Kidney (tissue), 14 donors: ENCODE measurements around the gene MAP1S. TPM values are rescaled to one million over a fixed set of nuclear protein-coding genes. Genes with fewer than 3 reads are reported as not detected.

ENCODE experiments used
- DNase-seq, 5 donors: peaks; one replicate each; pipeline ENCODE4 v3.0.0-alpha.2; 2013 to 2020
- FAIRE-seq: peaks from 2 replicates; lab custom pipeline; 2012; peaks lifted over from hg19 to GRCh38; lab: Jason Lieb, UNC
- H3K27ac ChIP-seq, 2 donors: one replicate each; pipeline ENCODE4 v1.7.0; 2013; ENCODE audit warnings: low read depth in 2 of 2, low read length in 2 of 2, inconsistent platforms in 1 of 2
- H3K27me3 ChIP-seq: one replicate; pipeline ENCODE4 v1.7.1; 2013; ENCODE audit warnings: low read length, inconsistent platforms; ENCODE audit not compliant: control insufficient read depth, insufficient read depth
- H3K36me3 ChIP-seq, 3 donors: one replicate each; pipeline versions ENCODE4 v1.7.0 to v1.7.1; 2013; ENCODE audit warnings: low read length in 3 of 3, control low read depth in 1 of 3, inconsistent platforms in 1 of 3; ENCODE audit not compliant: insufficient read depth in 3 of 3, control insufficient read depth in 2 of 3
- H3K4me1 ChIP-seq, 3 donors: one replicate each; pipeline versions ENCODE4 v1.7.0 to v1.7.1; 2013; ENCODE audit warnings: low read length in 3 of 3, inconsistent platforms in 1 of 3, low read depth in 1 of 3; ENCODE audit not compliant: control insufficient read depth in 2 of 3, insufficient read depth in 2 of 3
- H3K4me3 ChIP-seq, 3 donors: one replicate each; pipeline versions ENCODE4 v1.7.0 to v1.8.1; 2013; ENCODE audit warnings: low read length in 3 of 3, control low read depth in 1 of 3, inconsistent platforms in 1 of 3
- H3K9ac ChIP-seq, 3 donors: one replicate each; pipeline versions ENCODE4 v1.7.0 to v1.7.1; 2013; ENCODE audit warnings: low read length in 3 of 3, control low read depth in 1 of 3, inconsistent platforms in 1 of 3
- H3K9me3 ChIP-seq, 3 donors: one replicate each; pipeline versions ENCODE4 v1.7.0 to v1.7.1; 2013; ENCODE audit warnings: low read length in 3 of 3, control low read depth in 1 of 3, inconsistent platforms in 1 of 3; ENCODE audit not compliant: control insufficient read depth in 2 of 3, insufficient read depth in 1 of 3
- CTCF ChIP-seq: IDR thresholded peaks from 3 replicates; pipeline ENCODE4 v1.5.1; 2012; ENCODE audit warnings: mild to moderate bottlenecking, moderate library complexity, borderline replicate concordance; ENCODE audit not compliant: insufficient read depth; ENCODE audit errors: extremely low read depth
- intact Hi-C: fragments of 100-400 bp; cut with DNase I; formaldehyde crosslinking; loops from one replicate; pipeline ENCODE4 v1.11.1; 2022
- polyA plus RNA-seq: library from polyadenylated mRNA; stranded (reverse); fragments of 350-450 nt; fragmentation: Illumina TruSeq; extraction: RNeasy Lipid Tissue Mini Kit (QIAGEN cat#74804); gene quantifications from one replicate; pipeline ENCODE4 v1.2.3, GENCODE V29; 2014; ENCODE audit warnings: low read depth, low replicate concordance; ENCODE audit not compliant: insufficient read depth
- total RNA-seq: library from RNA; stranded (reverse); fragmentation: NEBNext Ultra II Directional; extraction: Animal tissue kit (Norgen Biotek cat#: 25700); gene quantifications from one replicate; pipeline ENCODE4 v1.2.1, GENCODE V29; 2021
- donor health status: control.
- donor health status: control.
- donor health status: control.
- donor health status: control.
- donor health status: control.
- donor health status: DM: yes; HTN: yes; CAD: no.
- donor health status: Normal renal cell carcinoma (clear cell type).

Gene MAP1S
- total and polyA plus RNA-seq, 2 donors from 2014 or later: 25.2 to 56.1 TPM

- no peak overlapping the region for H3K9ac ChIP-seq
- TF ChIP-seq CTCF: no peak
- H3K4me3 ChIP-seq: no peak overlapping the region
- H3K9me3 ChIP-seq: no peaks in the 10 kb centered on the region
- H3K27me3 ChIP-seq: no peaks in the 10 kb centered on the region
- H3K27ac ChIP-seq: no peak overlapping the region
- FAIRE-seq: no peak
- peaks cover 0 to 3% (median 0%) of the 10 kb centered on the region in 3 donors for H3K4me1 ChIP-seq
- intact Hi-C loops: no loop called here
- peaks cover 4 to 18% (median 5%) of the 10 kb centered on the region in 3 donors for H3K36me3 ChIP-seq
- DNase-seq: no peak
Observed at GRCh38 chr19:17726964-17727773, 7.9 kb downstream of the MAP1S start.

GRCh38 chr19:17727843-17728242, 8.6 kb downstream of the MAP1S start:
- H3K4me3 ChIP-seq: no peak overlapping the region
- H3K4me1 ChIP-seq: peaks cover 0 to 3% (median 0%) of the 10 kb centered on the region in 3 donors
- no peak overlapping the region for H3K27ac ChIP-seq
- no peak for FAIRE-seq
- peaks cover 4 to 20% (median 5%) of the 10 kb centered on the region in 3 donors for H3K36me3 ChIP-seq
- intact Hi-C loops: no loop called here
- no peak for DNase-seq
- no peaks in the 10 kb centered on the region for H3K9me3 ChIP-seq
- H3K27me3 ChIP-seq: no peaks in the 10 kb centered on the region
- no peak for TF ChIP-seq CTCF
- H3K9ac ChIP-seq: no peak overlapping the region

GRCh38 chr19:17733127-17733526, 13.8 kb downstream of the MAP1S start:
- no peak for FAIRE-seq
- Histone ChIP-seq H3K27ac (no peak overlapping the region), H3K36me3 (peaks cover 4 to 18% (median 8%) of the 10 kb centered on the region in 3 donors), H3K4me3 (no peak overlapping the region), H3K4me1 (peaks cover 0 to 3% (median 0%) of the 10 kb centered on the region in 3 donors), H3K27me3 (no peaks in the 10 kb centered on the region), H3K9ac (no peak overlapping the region), H3K9me3 (no peaks in the 10 kb centered on the region)
- no peak for DNase-seq
- TF ChIP-seq CTCF: no peak
- intact Hi-C loops: no loop called here
